Gastrocnemius medialis (tissue), 4 donors: ENCODE data around the gene CBY1. TPM values are rescaled to one million over a fixed set of nuclear protein-coding genes. Genes with fewer than 3 reads are reported as not detected.

Experiments
- total RNA-seq, 4 donors: library from RNA; depleted of rRNA; stranded (reverse); fragments of >200 nt; gene quantifications; one replicate each; pipeline versions ENCODE4 v1.1.0 to v1.2.3, GENCODE V29; 2016

Gene CBY1
- total RNA-seq, 4 donors from 2014 or later: 8.0 to 15.7 (median 12.6) TPM

Other genes starting within 250 kb of the CBY1 start
- not detected for gene KCNJ4, start 201.4 kb upstream of the CBY1 start, total RNA-seq
- gene KDELR3, start 188.5 kb upstream of the CBY1 start, total RNA-seq: 1 to 10 TPM in 2 of 4 donors, under 1 TPM in 1, not detected in 1; 0.34 to 2.0 (median 1.3) TPM
- gene DDX17, start 150.3 kb upstream of the CBY1 start, total RNA-seq: 100 to 1,000 TPM; 108 to 329 (median 206) TPM
- gene DMC1, start 86.5 kb upstream of the CBY1 start, total RNA-seq: under 1 TPM in 1 of 4 donors, not detected in 3; 0.18 TPM
- under 1 TPM in 1 of 4 donors, not detected in 3; 0.02 TPM for gene FAM227A, start 246 bp upstream of the CBY1 start, total RNA-seq
- 10 to 100 TPM; 37.1 to 47.1 (median 46.3) TPM for gene TOMM22, start 25.3 kb downstream of the CBY1 start, total RNA-seq
- 10 to 100 TPM; 25.1 to 50.5 (median 42.4) TPM for gene JOSD1, start 44.3 kb downstream of the CBY1 start, total RNA-seq
- gene GTPBP1, start 49.3 kb downstream of the CBY1 start, total RNA-seq: 100 to 1,000 TPM in 1 of 4 donors, 10 to 100 TPM in 3; 27.7 to 124 (median 36.0) TPM
- 100 to 1,000 TPM; 177 to 423 (median 312) TPM for gene SUN2, start 99.4 kb downstream of the CBY1 start, total RNA-seq
- 1 to 10 TPM; 5.7 to 7.2 (median 6.7) TPM for gene DNAL4, start 137.5 kb downstream of the CBY1 start, total RNA-seq
- 1 to 10 TPM in 1 of 4 donors, under 1 TPM in 3; 0.25 to 5.0 (median 0.73) TPM for gene NPTXR, start 187.4 kb downstream of the CBY1 start, total RNA-seq
- gene CBX6, start 215.6 kb downstream of the CBY1 start, total RNA-seq: 10 to 100 TPM in 3 of 4 donors, 1 to 10 TPM in 1; 8.4 to 21.5 (median 17.7) TPM